Measurements from ENCODE around the gene ACAN.

DNA sequence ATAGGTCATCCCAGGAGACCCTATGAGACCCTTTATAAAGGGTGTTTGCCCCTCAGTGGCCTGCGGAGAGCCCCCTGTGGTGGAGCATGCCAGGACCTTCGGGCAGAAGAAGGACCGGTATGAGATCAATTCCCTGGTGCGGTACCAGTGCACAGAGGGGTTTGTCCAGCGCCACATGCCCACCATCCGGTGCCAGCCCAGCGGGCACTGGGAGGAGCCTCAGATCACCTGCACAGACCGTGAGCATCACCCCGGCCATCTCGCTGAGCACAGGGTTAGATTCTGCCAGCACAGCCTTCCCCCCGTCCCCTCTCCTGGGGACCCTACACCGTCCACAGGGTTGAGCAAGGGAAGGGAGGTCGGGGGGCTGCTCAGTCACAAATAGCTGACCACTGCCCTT lies 70.5 kb downstream of the ACAN start:
- TF ChIP-seq, protein P1, sequence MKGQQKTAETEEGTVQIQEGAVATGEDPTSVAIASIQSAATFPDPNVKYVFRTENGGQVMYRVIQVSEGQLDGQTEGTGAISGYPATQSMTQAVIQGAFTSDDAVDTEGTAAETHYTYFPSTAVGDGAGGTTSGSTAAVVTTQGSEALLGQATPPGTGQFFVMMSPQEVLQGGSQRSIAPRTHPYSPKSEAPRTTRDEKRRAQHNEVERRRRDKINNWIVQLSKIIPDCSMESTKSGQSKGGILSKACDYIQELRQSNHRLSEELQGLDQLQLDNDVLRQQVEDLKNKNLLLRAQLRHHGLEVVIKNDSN (IDR thresholded peaks at IDR 0.05; ENCODE audit: borderline replicate concordance, extremely low read length, insufficient read depth, low read depth, low read length), result no peak
- TF ChIP-seq, protein P2, sequence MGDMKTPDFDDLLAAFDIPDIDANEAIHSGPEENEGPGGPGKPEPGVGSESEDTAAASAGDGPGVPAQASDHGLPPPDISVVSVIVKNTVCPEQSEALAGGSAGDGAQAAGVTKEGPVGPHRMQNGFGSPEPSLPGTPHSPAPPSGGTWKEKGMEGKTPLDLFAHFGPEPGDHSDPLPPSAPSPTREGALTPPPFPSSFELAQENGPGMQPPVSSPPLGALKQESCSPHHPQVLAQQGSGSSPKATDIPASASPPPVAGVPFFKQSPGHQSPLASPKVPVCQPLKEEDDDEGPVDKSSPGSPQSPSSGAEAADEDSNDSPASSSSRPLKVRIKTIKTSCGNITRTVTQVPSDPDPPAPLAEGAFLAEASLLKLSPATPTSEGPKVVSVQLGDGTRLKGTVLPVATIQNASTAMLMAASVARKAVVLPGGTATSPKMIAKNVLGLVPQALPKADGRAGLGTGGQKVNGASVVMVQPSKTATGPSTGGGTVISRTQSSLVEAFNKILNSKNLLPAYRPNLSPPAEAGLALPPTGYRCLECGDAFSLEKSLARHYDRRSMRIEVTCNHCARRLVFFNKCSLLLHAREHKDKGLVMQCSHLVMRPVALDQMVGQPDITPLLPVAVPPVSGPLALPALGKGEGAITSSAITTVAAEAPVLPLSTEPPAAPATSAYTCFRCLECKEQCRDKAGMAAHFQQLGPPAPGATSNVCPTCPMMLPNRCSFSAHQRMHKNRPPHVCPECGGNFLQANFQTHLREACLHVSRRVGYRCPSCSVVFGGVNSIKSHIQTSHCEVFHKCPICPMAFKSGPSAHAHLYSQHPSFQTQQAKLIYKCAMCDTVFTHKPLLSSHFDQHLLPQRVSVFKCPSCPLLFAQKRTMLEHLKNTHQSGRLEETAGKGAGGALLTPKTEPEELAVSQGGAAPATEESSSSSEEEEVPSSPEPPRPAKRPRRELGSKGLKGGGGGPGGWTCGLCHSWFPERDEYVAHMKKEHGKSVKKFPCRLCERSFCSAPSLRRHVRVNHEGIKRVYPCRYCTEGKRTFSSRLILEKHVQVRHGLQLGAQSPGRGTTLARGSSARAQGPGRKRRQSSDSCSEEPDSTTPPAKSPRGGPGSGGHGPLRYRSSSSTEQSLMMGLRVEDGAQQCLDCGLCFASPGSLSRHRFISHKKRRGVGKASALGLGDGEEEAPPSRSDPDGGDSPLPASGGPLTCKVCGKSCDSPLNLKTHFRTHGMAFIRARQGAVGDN (IDR thresholded peaks at IDR 0.05), result no peak
- TF ChIP-seq EZH2 (IDR thresholded peaks at IDR 0.05; ENCODE audit: borderline replicate concordance, control insufficient read depth, low read depth, low read length), result no peak

Measured in GM12878 (cell line).